IPS-11a (cell line): ENCODE results near the gene NSUN6.

Experiments used
- H3K4me3 ChIP-seq: one replicate; pipeline ENCODE4 v1.5.1; 2013; ENCODE audit warnings: low read depth, low read length, control low read depth

The NSUN6 gene

GRCh38 chr10:18505456-18506118 lies 145.8 kb downstream of the NSUN6 start:
- no peak overlapping the region for H3K4me3 ChIP-seq

GRCh38 chr10:18504161-18504560 lies 147.2 kb downstream of the NSUN6 start:
- H3K4me3 ChIP-seq = no peak overlapping the region

GRCh38 chr10:18501629-18502028 lies 149.8 kb downstream of the NSUN6 start:
- H3K4me3 ChIP-seq = no peak overlapping the region

- no peak overlapping the region for H3K4me3 ChIP-seq
Observed at GRCh38 chr10:18501198-18501597, 150.2 kb downstream of the NSUN6 start.

- no peak overlapping the region for H3K4me3 ChIP-seq
Observed at GRCh38 chr10:18500576-18500975, 150.8 kb downstream of the NSUN6 start.

- H3K4me3 ChIP-seq = no peak overlapping the region
Observed at GRCh38 chr10:18498998-18499397, 152.4 kb downstream of the NSUN6 start.

- H3K4me3 ChIP-seq = no peak overlapping the region
Observed at GRCh38 chr10:18497806-18498369, 153.5 kb downstream of the NSUN6 start.
